Activated naive CD4-positive, alpha-beta T cell treated with anti-CD3 and anti-CD28 coated beads, Interleukin-2, amount 50 U/mL, for 72 hours (primary cell): ENCODE measurements around the gene HAS3. TPM values are rescaled to one million over a fixed set of nuclear protein-coding genes. Genes with fewer than 3 reads are reported as not detected.

ENCODE experiments used
- ATAC-seq, 2 donors: fragments of 150-1000 bp; cut with Tn5 transposase; 2 replicates each; pipeline ENCODE4 v1.10.0; 2021; ENCODE audit warnings: mild to moderate bottlenecking in 2 of 2, moderate library complexity in 2 of 2
- DNase-seq, 2 donors: peaks; one replicate each; pipeline ENCODE4 v3.0.0; 2021 to 2022; ENCODE audit warnings: low spot score in 2 of 2
- H3K27ac Mint-ChIP-seq, 2 donors: one replicate each; pipeline ENCODE4 v1.8.0; 2022; ENCODE audit warnings: mild to moderate bottlenecking in 2 of 2, mixed read lengths in 2 of 2
- H3K36me3 Mint-ChIP-seq, 2 donors: one replicate each; pipeline ENCODE4 v1.8.0; 2022; ENCODE audit warnings: mixed read lengths in 2 of 2
- H3K9me3 Mint-ChIP-seq, 2 donors: one replicate each; pipeline ENCODE4 v1.8.0; 2022; ENCODE audit warnings: mixed read lengths in 2 of 2
- total RNA-seq, 2 donors: library from RNA; stranded (reverse); gene quantifications; one replicate each; pipeline ENCODE4 v1.2.3, GENCODE V29; 2022

Gene HAS3
- total RNA-seq, 2 donors from 2014 or later, result 0.31 to 0.61 TPM

DNA sequence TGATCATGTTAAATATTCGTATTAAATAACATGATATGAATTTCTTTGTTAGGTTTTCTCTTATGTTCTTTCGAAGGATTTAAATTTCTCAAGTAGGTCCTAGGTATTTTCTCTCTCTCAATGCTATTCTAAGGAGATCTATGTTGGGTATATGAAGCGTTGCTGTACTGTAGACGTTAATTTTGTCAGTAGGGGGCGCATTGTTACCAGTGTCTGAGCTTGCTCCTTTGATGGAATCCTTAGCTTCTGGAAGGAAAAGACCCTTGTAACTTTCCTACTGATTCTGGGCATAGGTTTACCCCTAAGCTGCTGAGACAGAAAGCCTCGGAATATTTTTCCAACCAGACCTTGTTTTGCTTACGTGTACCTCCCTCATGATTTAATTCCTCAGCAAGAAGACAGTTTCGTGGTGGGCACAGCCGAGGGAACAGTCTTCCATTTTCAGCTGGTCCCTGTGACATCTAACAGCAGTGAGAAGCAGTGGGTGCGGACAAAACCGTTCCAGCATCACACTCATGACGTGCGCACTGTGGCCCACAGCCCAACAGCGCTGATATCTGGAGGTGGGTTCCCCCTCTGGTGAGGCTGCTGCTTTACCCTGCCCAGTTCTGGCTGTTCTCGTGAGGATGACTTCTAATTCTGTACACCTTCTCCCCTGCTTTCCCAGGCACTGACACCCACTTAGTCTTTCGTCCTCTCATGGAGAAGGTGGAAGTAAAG, 44.9 kb downstream of the HAS3 start:
- DNase-seq (peak in 1 of 2 donors; percentile 55), ATAC-seq (peak; percentile 76 to 77)
- H3K9me3 Mint-ChIP-seq, result no peaks in the 10 kb centered on the region
- no peak overlapping the region for H3K27ac Mint-ChIP-seq
- peaks cover 5 to 11% of the 10 kb centered on the region in 2 donors for H3K36me3 Mint-ChIP-seq

DNA sequence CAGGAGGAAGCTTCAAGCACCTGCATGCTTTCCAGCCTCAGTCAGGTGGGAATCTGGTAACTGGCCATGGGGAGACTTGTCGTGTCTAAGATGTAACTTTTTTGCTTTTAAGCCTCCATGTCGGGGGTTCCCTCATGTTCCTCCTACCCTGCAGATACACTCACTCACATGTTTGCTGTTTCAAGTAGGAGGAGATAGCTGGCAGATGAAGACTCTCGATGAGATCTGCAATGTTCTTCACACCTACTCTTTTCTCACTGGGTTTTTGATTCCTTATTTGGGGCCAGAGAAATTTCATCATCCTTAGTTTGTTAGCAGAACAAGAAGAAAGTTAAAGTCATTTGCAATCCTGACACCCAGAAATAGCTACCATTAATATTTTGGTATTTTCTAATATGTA, 51.7 kb downstream of the HAS3 start:
- Mint-ChIP-seq H3K27ac (peak overlapping the region in 1 of 2 donors; percentile 5), H3K9me3 (no peaks in the 10 kb centered on the region), H3K36me3 (peaks cover 17 to 30% of the 10 kb centered on the region in 2 donors)
- DNase-seq (no peak), ATAC-seq (no peak)

DNA sequence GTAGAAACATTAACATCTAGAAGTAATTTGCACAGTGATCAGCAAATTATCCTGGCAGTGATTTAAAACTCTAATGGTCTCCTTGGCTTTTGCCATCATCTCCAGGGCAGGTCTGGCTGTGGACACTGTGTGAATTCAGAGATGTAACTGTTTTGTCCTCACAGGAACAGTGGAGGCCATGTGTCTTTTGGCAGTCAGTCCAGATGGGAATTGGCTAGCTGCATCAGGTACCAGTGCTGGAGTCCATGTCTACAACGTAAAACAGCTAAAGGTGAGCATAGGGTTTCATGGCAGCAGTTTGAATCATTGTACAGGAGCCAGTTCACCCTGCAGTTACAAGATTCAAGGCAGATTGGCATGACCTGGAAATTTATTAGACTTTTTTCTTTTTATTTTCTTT, 54.7 kb downstream of the HAS3 start:
- DNase-seq (no peak), ATAC-seq (no peak)
- H3K9me3 Mint-ChIP-seq, result no peaks in the 10 kb centered on the region
- H3K36me3 Mint-ChIP-seq, result peaks cover 18 to 45% of the 10 kb centered on the region in 2 donors
- H3K27ac Mint-ChIP-seq, result no peak overlapping the region

DNA sequence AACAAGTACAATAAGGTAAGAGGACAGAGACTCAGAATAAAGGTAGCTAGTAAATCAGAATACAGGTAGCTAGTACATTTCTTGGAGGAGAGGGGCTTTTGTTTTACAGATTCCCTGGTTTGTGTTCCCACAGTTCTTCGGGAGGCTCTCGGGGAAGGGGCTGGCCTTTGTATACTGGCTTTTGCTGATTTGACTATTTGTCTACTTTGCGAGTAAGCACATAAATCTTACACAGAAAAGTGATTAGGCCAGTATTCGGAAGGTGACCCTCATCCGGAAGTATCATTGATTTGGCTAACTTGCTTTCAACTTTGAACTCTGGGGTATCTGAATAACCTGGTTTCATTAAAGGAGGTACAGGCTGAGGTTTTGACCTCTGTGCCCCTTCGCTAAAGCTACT, 60.1 kb downstream of the HAS3 start:
- DNase-seq, result no peak
- Mint-ChIP-seq H3K36me3 (peaks cover 20 to 45% of the 10 kb centered on the region in 2 donors), H3K9me3 (no peaks in the 10 kb centered on the region), H3K27ac (peak overlapping the region; percentile 87 to 95)
- ATAC-seq, result no peak

DNA sequence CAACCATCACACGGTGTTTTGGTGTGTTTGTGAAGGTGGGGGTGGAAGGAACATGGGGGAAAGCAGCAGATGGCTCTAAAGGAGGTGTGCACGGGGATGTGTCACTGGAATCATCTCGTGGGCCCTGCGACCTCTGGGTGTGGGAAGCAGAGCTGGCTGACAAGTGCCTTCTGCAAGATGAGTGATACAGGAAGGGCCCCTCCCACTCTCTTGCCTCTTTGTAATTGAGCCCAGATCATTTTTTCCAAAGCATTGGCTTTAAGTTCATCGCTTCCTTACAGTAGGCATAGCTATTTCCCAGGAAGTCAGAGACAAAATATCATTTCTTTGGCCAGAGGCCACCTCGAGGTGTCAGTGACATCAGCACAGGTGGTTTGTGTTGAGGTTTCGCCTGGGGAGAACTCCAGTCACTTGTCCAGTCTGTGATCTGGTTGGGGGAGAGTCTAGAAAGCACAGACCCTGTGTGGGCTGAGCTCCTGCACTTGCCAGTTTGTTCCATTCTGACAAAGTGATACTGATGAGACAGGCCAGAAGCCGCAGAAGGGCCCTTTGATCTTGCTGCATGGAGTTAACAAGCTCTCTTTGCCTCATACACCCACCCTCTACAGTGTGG, 60.9 kb downstream of the HAS3 start:
- DNase-seq (peak; percentile 68 to 89), ATAC-seq (peak; percentile 93 to 94)
- H3K27ac Mint-ChIP-seq, result peak overlapping the region; percentile 87 to 95
- H3K36me3 Mint-ChIP-seq, result peaks cover 20 to 39% of the 10 kb centered on the region in 2 donors
- H3K9me3 Mint-ChIP-seq, result no peaks in the 10 kb centered on the region

DNA sequence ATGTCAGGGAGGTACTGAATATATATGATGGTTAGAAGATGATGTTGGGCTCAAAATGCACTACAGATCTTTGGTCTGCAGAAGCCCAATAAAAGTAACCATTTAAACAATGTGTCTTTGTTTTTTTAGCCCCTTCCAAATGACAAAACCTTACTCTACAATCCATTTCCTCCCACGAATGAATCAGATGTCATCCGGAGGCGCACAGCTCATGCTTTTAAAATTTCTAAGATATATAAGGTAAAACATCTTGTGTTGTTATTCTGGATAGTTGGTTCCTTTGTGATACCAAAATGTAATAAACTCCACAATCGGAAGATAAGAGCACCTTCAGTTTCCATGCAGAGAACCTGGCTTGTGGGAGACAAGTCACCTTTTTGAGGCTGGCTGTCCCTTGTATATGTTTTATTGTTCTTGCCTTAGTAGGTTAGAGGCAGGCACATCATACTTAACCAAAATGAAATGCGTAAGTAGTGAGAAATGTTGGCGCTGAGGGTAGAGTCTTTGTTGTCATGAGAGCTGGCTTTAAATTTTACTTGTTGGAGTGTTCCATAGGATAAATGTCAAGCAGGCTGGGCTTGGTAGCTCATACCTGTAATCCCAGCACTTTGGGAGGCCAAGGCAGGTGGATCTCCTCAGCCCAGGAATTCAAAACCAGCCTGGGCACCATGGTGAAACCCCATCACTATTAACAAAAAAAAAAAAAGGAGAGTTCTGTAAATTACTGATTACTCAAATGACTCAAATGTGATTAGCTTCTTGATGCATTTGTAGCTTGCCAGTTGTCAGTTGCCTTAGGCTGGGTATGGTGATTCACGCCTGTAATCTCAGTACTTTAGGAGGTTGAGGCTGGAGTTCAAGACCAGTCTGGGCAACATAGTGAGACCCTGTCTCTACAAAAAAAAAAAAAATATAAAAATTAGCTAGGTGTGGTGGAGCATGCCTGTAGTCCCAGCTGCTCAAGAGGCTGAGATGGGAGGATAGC, 61.8 kb downstream of the HAS3 start:
- ATAC-seq (no peak), DNase-seq (no peak)
- Mint-ChIP-seq H3K27ac (peak overlapping the region; percentile 87 to 95), H3K9me3 (no peaks in the 10 kb centered on the region), H3K36me3 (peaks cover 24 to 39% of the 10 kb centered on the region in 2 donors)

Other genes starting within 250 kb of the HAS3 start
- gene CHTF8, start 26.9 kb downstream of the HAS3 start, total RNA-seq, result 100 to 1,000 TPM in 1 of 2 donors, 10 to 100 TPM in 1; 94.6 to 135 TPM
- 10 to 100 TPM; 56.0 to 86.7 TPM for gene UTP4, start 27.0 kb downstream of the HAS3 start, total RNA-seq
- gene SNTB2, start 81.5 kb downstream of the HAS3 start, total RNA-seq, result 10 to 100 TPM; 12.7 to 21.2 TPM
- gene VPS4A, start 205.7 kb downstream of the HAS3 start, total RNA-seq, result 10 to 100 TPM; 23.1 to 29.1 TPM
- gene PDF, start 224.9 kb downstream of the HAS3 start, total RNA-seq, result 10 to 100 TPM in 1 of 2 donors, 1 to 10 TPM in 1; 7.3 to 17.4 TPM
- gene COG8, start 233.9 kb downstream of the HAS3 start, total RNA-seq, result 10 to 100 TPM; 26.9 to 28.2 TPM
- 10 to 100 TPM; 35.8 to 44.7 TPM for gene NIP7, start 234.1 kb downstream of the HAS3 start, total RNA-seq
- 1 to 10 TPM in 1 of 2 donors, under 1 TPM in 1; 0.39 to 1.8 TPM for gene TMED6, start 246.1 kb downstream of the HAS3 start, total RNA-seq